ENCODE measurements around the gene HNRNPK.
A peak's percentile ranks its signal among the peaks of the same experiment; 100 is the strongest.

Gene HNRNPK

DNA sequence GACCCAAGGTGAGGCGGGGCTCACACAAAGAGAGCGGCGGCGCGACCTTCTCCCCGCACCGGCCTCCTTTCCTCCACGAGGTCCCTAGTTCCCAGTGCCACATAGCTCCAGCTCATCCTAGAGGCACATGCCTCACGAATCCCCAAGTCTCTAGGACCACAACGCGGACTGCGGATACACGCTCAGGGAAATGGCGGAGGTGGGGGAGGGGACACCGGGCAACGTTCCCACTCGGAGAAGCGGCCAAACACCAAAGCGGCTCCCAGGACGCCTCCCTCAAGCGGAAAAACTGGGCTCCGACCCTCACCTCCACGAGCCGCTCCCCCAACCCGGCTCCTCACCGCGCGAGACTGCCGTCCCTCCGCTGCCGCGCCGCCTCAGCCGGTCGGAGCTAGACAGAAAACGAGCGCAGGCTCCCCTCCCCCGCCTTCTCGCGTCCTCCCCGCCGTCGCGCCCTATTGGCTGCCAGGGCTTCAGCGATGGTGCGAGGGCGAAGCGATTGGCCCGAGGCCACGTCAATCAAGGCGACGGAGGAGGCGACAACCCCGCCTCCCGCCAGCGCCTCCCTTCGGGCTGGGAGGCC is at the start of gene HNRNPK:
Gene HNRNPK, minus strand, starts transcription at position 404 of the 583 bp plus-strand sequence. CDS start 1,963 bp downstream, outside the sequence.
- TF ChIP-seq CTCF (IDR thresholded peaks at IDR 0.05; ENCODE audit: low read depth, low read length, missing control alignments), result no peak
- H3K4me3 ChIP-seq (ENCODE audit: low read depth, low read length), result peak within 1 kb of the TSS; percentile 99
- in situ Hi-C loops (cut with HindIII; ENCODE audit: low sequenced_read_pairs), result no loop called here
- DNase-seq (ENCODE audit: low read depth), result peak; percentile 96

DNA sequence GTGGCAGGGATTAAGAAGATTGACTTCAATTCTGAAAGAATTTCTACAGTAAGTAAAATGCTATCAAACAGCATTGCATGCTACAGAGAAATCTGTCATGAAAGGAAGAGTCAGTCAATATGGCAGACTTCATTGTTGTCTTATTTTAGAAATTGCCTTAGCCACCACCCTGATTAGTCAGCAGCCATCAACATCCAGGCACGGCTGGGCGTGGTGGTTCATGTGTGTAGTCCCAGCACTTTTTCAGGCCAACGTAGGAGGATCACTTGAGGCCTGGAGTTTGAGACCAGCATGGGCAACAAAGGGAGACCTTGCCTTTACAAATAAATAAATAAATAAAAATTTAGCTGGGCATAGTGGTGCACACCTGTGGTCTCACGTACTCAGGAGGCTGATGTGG is 47.2 kb upstream of the HNRNPK start:
- DNase-seq (ENCODE audit: low read depth), result no peak
- in situ Hi-C loops (cut with HindIII; ENCODE audit: low sequenced_read_pairs), result no loop called here
- H3K4me3 ChIP-seq (ENCODE audit: low read depth, low read length), result no peak overlapping the region
- TF ChIP-seq CTCF (IDR thresholded peaks at IDR 0.05; ENCODE audit: low read depth, low read length, missing control alignments), result no peak

DNA sequence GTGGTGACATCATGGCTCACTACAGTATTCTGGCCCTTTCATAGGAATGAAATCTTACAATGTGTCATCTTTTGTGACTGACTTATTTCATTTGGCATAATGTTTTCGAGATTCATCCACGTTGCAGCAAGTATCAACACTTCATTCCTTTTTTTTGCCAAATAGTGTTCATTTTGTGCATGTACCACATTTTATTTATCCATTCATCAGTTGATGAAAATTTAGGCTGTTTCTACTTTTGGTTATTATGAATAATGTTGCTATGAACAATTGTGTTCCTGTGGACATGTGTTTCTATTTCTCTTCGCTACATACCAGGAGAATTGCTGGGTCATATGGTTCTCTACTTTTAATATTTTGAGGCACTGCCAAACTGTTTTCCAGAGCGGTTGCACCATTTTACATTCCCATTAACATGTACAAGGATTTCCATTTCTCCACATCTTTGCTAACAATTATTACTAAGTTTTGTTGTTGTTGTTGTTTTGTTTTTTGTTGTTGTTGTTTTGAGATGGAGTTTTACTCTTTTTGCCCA is 44.1 kb upstream of the HNRNPK start:
- no peak for DNase-seq (ENCODE audit: low read depth)
- in situ Hi-C loops (cut with HindIII; ENCODE audit: low sequenced_read_pairs), result no loop called here
- no peak overlapping the region for H3K4me3 ChIP-seq (ENCODE audit: low read depth, low read length)
- no peak for TF ChIP-seq CTCF (IDR thresholded peaks at IDR 0.05; ENCODE audit: low read depth, low read length, missing control alignments)

DNA sequence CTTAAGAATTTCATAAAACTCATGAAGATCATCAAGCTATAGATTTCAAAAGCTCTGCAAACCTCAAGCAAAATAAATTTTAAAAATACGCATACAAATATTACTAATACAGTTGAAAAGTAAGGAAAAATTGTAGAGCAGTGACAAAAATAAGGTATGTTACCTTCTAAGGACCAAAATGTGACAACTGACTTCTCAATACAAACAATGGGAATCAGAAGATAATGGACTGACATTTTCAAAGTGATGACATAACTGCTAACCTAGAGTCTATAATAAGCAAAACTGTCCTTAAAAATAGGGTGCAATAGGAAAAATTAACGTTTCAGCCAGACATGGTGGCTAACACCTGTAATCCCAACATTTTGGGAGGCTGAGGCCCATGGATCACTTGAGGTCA is 27.6 kb upstream of the HNRNPK start:
- in situ Hi-C loops (cut with HindIII; ENCODE audit: low sequenced_read_pairs), result no loop called here

GRCh38 chr9:84003246-84003645 is 23.2 kb upstream of the HNRNPK start:
- no peak overlapping the region for H3K4me3 ChIP-seq (ENCODE audit: low read depth, low read length)
- no peak for TF ChIP-seq CTCF (IDR thresholded peaks at IDR 0.05; ENCODE audit: low read depth, low read length, missing control alignments)
- no peak for DNase-seq (ENCODE audit: low read depth)
- in situ Hi-C loops (cut with HindIII; ENCODE audit: low sequenced_read_pairs), result no loop called here

More for the DNA sequence above, 27.6 kb upstream of the HNRNPK start:
- H3K4me3 ChIP-seq (ENCODE audit: low read depth, low read length), result no peak overlapping the region
- no peak for DNase-seq (ENCODE audit: low read depth)
- no peak for TF ChIP-seq CTCF (IDR thresholded peaks at IDR 0.05; ENCODE audit: low read depth, low read length, missing control alignments)

- no peak overlapping the region for H3K4me3 ChIP-seq (ENCODE audit: low read depth, low read length)
- TF ChIP-seq CTCF (IDR thresholded peaks at IDR 0.05; ENCODE audit: low read depth, low read length, missing control alignments), result no peak
- DNase-seq (ENCODE audit: low read depth), result no peak
- in situ Hi-C loops (cut with HindIII; ENCODE audit: low sequenced_read_pairs), result no loop called here
These were observed 22.3 kb upstream of the HNRNPK start for GRCh38 chr9:84002344-84002743.

Data from astrocyte of the cerebellum (primary cell).